ENCODE data around the gene CDKN2B-AS1.
A peak's percentile ranks its signal among the peaks of the same experiment; 100 is the strongest.
"Not testable (repeated sequence)": the region's sequence is repeated elsewhere in the genome, so short reads cannot be mapped to it uniquely, and the experiment has no call there.

The CDKN2B-AS1 gene

DNA sequence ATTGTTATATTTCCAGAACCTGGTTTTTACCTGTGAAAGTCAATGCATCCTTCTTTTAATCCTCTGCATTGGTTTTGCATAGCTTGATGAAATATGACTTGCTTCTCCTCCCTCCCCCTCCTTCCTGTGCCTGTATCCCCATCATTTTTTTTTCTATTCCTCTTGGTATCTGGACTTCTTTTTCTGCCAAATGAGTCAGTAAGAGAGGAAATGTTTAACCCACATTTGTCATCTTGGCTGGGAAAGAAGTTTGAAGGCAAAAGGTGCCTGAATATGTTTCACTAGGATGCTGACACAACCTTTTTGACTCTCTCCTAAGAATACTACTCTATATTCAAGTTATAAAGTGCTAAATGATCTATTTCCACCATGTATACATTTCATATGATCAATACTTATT lies 50.0 kb downstream of the CDKN2B-AS1 start:
- no peak for DNase-seq (ENCODE audit: low spot score)

- DNase-seq (ENCODE audit: low spot score) = no peak
These were observed 50.8 kb downstream of the CDKN2B-AS1 start for GRCh38 chr9:22045423-22045822.

DNA sequence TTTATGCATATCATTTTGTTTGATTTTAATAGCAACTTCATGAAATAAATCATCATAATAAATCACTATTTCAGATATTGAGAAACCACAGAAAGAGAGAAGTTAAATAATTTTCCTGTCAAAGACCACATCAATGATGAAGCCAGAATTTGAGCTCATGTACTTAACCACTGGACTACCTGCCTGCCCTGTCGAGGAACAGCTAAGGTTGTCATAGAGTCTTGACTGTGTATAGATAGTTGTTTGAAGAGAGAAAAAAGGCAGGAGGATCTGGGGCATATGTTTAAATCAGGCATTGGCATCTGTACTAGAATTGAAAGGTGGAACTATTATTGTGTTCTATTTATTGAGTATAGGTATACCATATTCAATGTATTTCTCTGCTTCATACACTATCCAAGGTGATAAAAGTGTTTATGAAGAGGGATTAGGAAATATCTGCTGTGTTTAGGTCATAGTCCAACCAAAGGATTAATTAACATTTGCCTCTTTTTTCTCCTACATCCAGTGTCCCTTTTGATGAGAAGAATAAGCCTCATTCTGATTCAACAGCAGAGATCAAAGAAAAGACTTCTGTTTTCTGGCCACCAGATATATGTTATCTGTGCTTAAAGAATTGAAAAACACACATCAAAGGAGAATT lies 51.8 kb downstream of the CDKN2B-AS1 start:
- no peak for DNase-seq (ENCODE audit: low spot score)

GRCh38 chr9:22047596-22047995 lies 53.0 kb downstream of the CDKN2B-AS1 start:
- DNase-seq (ENCODE audit: low spot score) = no peak

GRCh38 chr9:22049411-22049810 lies 54.8 kb downstream of the CDKN2B-AS1 start:
- DNase-seq (ENCODE audit: low spot score) = no peak

GRCh38 chr9:22050924-22051323 lies 56.3 kb downstream of the CDKN2B-AS1 start:
- no peak for DNase-seq (ENCODE audit: low spot score)

DNA sequence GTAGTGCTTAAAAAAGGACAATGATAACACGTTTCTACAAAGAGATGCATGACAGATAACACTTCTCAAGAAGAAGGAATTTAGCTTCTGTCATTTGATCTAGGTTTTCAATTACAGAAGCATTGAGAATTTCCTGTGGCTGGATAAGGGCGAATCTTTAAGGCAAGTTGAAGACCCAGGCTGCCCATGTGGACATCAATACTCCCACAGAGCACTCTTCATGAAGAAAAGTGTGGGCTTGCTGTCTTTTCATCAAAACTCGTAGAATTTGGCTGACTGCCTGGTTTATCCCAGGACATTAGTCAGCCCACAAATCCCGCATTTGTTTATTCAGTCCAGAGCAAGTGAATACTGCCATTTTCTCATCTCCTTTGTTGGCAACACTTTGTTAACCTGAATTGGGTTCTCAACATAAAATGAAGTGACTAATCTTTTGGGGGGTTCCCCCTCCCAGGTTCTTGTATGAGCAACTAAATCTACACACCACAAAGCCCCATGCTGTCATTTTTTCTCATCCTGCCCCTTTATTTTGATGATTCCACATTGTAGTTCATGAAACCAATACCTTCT lies 57.9 kb downstream of the CDKN2B-AS1 start:
- peak; percentile 75 for DNase-seq (ENCODE audit: low spot score)

GRCh38 chr9:22053178-22053577 lies 58.6 kb downstream of the CDKN2B-AS1 start:
- no peak for DNase-seq (ENCODE audit: low spot score)

DNA sequence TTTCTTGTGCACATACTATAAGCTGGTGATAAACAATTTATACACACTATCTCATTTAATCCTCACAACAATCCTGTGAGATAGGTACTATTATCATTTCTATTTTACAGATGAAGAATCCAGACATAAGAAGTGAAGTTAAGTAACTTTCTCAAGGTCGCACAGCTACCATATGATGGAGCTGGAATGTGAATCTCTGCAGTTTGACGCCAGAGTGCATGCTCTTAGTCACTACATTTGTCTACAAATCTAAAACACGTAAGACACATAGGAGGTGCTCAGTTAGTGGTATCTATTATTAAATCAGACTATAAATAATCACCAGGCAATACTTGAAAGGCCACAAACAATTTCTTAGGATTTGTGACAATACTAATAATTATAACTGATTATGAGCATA lies 59.5 kb downstream of the CDKN2B-AS1 start:
- DNase-seq (ENCODE audit: low spot score) = no peak

DNA sequence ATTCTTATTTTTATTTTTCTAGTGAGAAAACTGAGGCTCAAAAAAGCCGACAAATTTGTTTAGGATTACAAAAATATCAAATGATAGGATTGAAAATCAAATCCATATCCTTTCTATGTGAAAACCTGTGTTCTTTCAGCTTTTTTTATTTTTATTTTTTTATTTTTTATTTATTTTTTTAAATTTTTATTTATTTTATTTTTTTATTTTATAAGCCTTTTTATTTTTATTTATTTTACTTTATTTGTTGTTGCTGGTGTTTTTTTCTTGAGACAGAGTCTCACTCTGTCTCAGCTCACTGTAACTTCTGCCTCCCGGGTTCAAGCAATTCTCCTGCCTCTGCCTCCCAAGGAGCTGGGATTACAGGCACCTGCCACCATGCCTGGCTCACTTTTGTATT lies 59.9 kb downstream of the CDKN2B-AS1 start:
- DNase-seq (ENCODE audit: low spot score) = no peak

GRCh38 chr9:22055090-22055489 lies 60.5 kb downstream of the CDKN2B-AS1 start:
- DNase-seq (ENCODE audit: low spot score) = no peak

DNA sequence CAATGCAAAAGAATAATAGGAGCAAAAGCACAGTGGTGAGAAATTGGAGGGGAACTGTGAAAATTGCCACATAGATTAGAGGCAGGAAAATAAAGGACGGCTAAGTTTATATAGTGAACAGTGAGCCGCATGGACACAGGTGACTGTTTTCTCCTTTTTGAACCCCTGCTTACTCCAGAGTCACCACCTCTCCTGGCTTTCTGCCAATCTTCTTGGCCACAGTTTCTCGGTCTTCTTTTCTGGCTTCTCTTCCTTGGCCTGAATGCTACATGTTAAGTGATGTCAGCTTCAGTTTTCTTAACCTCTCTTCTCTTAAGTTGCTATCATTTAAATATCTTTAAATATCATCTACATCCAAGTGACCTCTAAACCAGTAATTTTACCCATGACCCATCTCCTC lies 61.8 kb downstream of the CDKN2B-AS1 start:
- DNase-seq (ENCODE audit: low spot score) = no peak

GRCh38 chr9:22057972-22058371 lies 63.4 kb downstream of the CDKN2B-AS1 start:
- DNase-seq (ENCODE audit: low spot score) = not testable (repeated sequence)

- no peak for DNase-seq (ENCODE audit: low spot score)
These were observed 66.3 kb downstream of the CDKN2B-AS1 start for GRCh38 chr9:22060831-22061383.

- no peak for DNase-seq (ENCODE audit: low spot score)
These were observed 70.4 kb downstream of the CDKN2B-AS1 start for GRCh38 chr9:22064957-22065356.

- no peak for DNase-seq (ENCODE audit: low spot score)
These were observed 71.0 kb downstream of the CDKN2B-AS1 start for GRCh38 chr9:22065431-22066200.

- DNase-seq (ENCODE audit: low spot score) = no peak
These were observed 72.6 kb downstream of the CDKN2B-AS1 start for GRCh38 chr9:22067196-22067595.

DNA sequence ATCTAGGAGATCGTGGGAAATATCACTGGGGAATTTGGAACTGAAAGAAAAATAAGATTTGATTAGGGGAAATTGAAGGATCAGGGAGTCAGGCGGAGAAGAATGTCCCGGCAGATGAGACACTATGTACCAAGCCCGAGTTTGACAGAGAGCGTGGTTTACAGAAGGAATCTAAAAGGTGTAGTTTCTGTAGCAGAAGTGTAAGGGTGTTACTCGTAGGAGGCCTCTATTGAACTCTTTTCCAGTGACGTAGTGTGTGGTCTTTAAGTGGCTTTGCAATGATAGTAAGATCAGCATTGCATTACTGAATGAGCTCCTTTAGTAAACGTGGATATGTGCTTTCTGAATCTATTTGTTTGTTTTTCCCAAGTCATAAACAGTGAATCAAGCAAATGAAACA lies 73.8 kb downstream of the CDKN2B-AS1 start:
- DNase-seq (ENCODE audit: low spot score) = no peak

GRCh38 chr9:22073349-22073748 lies 78.8 kb downstream of the CDKN2B-AS1 start:
- DNase-seq (ENCODE audit: low spot score) = no peak

GRCh38 chr9:22078081-22078480 lies 83.5 kb downstream of the CDKN2B-AS1 start:
- no peak for DNase-seq (ENCODE audit: low spot score)

GRCh38 chr9:22079873-22080341 lies 85.3 kb downstream of the CDKN2B-AS1 start:
- peak; percentile 21 for DNase-seq (ENCODE audit: low spot score)

- DNase-seq (ENCODE audit: low spot score) = no peak
These were observed 89.9 kb downstream of the CDKN2B-AS1 start for GRCh38 chr9:22084336-22085035.
